ENCODE measurements around the gene GLIPR1.
"Not testable (repeated sequence)": the region's sequence is repeated elsewhere in the genome, so short reads cannot be mapped to it uniquely, and the experiment has no call there.

GLIPR1 gene

GRCh38 chr12:75471902-75472890 is 8.4 kb upstream of the GLIPR1 start:
- no peak for DNase-seq (ENCODE audit: low read depth in 1 of 2, low spot score in 1 of 2)

- DNase-seq (ENCODE audit: low read depth in 1 of 2, low spot score in 1 of 2), result no peak
Measured at GRCh38 chr12:75474116-75474515, 6.4 kb upstream of the GLIPR1 start.

GRCh38 chr12:75476071-75476470 is 4.5 kb upstream of the GLIPR1 start:
- DNase-seq (ENCODE audit: low read depth in 1 of 2, low spot score in 1 of 2), result no peak

- DNase-seq (ENCODE audit: low read depth in 1 of 2, low spot score in 1 of 2), result no peak
Measured at GRCh38 chr12:75477137-75477536, 3.4 kb upstream of the GLIPR1 start.

- DNase-seq (ENCODE audit: low read depth in 1 of 2, low spot score in 1 of 2), result no peak
Measured at GRCh38 chr12:75478116-75478794, 2.3 kb upstream of the GLIPR1 start.

- DNase-seq (ENCODE audit: low read depth in 1 of 2, low spot score in 1 of 2), result no peak
Measured at GRCh38 chr12:75479963-75480461, 543 bp upstream of the GLIPR1 start.

- no peak for DNase-seq (ENCODE audit: low read depth in 1 of 2, low spot score in 1 of 2)
Measured at GRCh38 chr12:75481013-75481705, 604 bp downstream of the GLIPR1 start.

- DNase-seq (ENCODE audit: low read depth in 1 of 2, low spot score in 1 of 2), result no peak
Measured at GRCh38 chr12:75481774-75482173, 1.2 kb downstream of the GLIPR1 start.

GRCh38 chr12:75482646-75483045 is 2.1 kb downstream of the GLIPR1 start:
- no peak for DNase-seq (ENCODE audit: low read depth in 1 of 2, low spot score in 1 of 2)

- no peak for DNase-seq (ENCODE audit: low read depth in 1 of 2, low spot score in 1 of 2)
Measured at GRCh38 chr12:75483431-75483830, 2.9 kb downstream of the GLIPR1 start.

GRCh38 chr12:75484450-75484849 is 3.9 kb downstream of the GLIPR1 start:
- not testable (repeated sequence) for DNase-seq (ENCODE audit: low read depth in 1 of 2, low spot score in 1 of 2)

GRCh38 chr12:75487308-75487707 is 6.8 kb downstream of the GLIPR1 start:
- no peak for DNase-seq (ENCODE audit: low read depth in 1 of 2, low spot score in 1 of 2)

- no peak for DNase-seq (ENCODE audit: low read depth in 1 of 2, low spot score in 1 of 2)
Measured at GRCh38 chr12:75488553-75488952, 8.0 kb downstream of the GLIPR1 start.

GRCh38 chr12:75489187-75489586 is 8.6 kb downstream of the GLIPR1 start:
- DNase-seq (ENCODE audit: low read depth in 1 of 2, low spot score in 1 of 2), result no peak

- no peak for DNase-seq (ENCODE audit: low read depth in 1 of 2, low spot score in 1 of 2)
Measured at GRCh38 chr12:75489613-75490210, 9.2 kb downstream of the GLIPR1 start.

- no peak for DNase-seq (ENCODE audit: low read depth in 1 of 2, low spot score in 1 of 2)
Measured at GRCh38 chr12:75491169-75491568, 10.6 kb downstream of the GLIPR1 start.

GRCh38 chr12:75503459-75503858 is 22.9 kb downstream of the GLIPR1 start:
- DNase-seq (ENCODE audit: low read depth in 1 of 2, low spot score in 1 of 2), result no peak

GRCh38 chr12:75503866-75504265 is 23.3 kb downstream of the GLIPR1 start:
- DNase-seq (ENCODE audit: low read depth in 1 of 2, low spot score in 1 of 2), result no peak

- no peak for DNase-seq (ENCODE audit: low read depth in 1 of 2, low spot score in 1 of 2)
Measured at GRCh38 chr12:75505706-75506312, 25.3 kb downstream of the GLIPR1 start.

GRCh38 chr12:75507086-75507485 is 26.5 kb downstream of the GLIPR1 start:
- DNase-seq (ENCODE audit: low read depth in 1 of 2, low spot score in 1 of 2), result no peak

- no peak for DNase-seq (ENCODE audit: low read depth in 1 of 2, low spot score in 1 of 2)
Measured at GRCh38 chr12:75508159-75508558, 27.6 kb downstream of the GLIPR1 start.

Measured in stimulated activated CD4-positive, alpha-beta T cell treated with anti-CD3 and anti-CD28 coated beads, Interleukin-15, amount 100 ng/mL, for 1 hour (primary cell).